Mesenchymal stem cell (in vitro differentiated cells and primary cell): ENCODE data around the gene GUCY1A1.

Source experiments
- DNase-seq: peaks from one replicate; pipeline ENCODE4 v3.0.0-alpha.2; 2013
- H2AFZ ChIP-seq: one replicate; pipeline ENCODE4 v1.6.1; 2013; ENCODE audit warnings: low read depth, mild to moderate bottlenecking, control low read depth, inconsistent platforms, low read length, moderate library complexity
- H2AK5ac ChIP-seq: 2 replicates; pipeline ENCODE4 v1.6.1; 2013; ENCODE audit warnings: low read length, moderate library complexity, mild to moderate bottlenecking, inconsistent platforms; ENCODE audit not compliant: severe bottlenecking
- H2BK120ac ChIP-seq: one replicate; pipeline ENCODE4 v1.6.1; 2013; ENCODE audit warnings: low read depth, mild to moderate bottlenecking, inconsistent platforms, low read length, moderate library complexity
- H2BK12ac ChIP-seq, 2 experiments: one replicate each; pipeline ENCODE4 v1.6.1; 2013; ENCODE audit warnings: inconsistent platforms in 2 of 2, low read length in 2 of 2, mild to moderate bottlenecking in 2 of 2, moderate library complexity in 2 of 2, control low read depth in 1 of 2
- H2BK15ac ChIP-seq: one replicate; pipeline ENCODE4 v1.6.1; 2013; ENCODE audit warnings: mild to moderate bottlenecking, low read depth, inconsistent platforms; ENCODE audit not compliant: poor library complexity, severe bottlenecking
- H2BK5ac ChIP-seq: 2 replicates; pipeline ENCODE4 v1.6.1; 2013; ENCODE audit warnings: low read depth, mild to moderate bottlenecking, low read length, control low read depth, inconsistent platforms; ENCODE audit not compliant: poor library complexity, severe bottlenecking
- H3K14ac ChIP-seq, 2 experiments: one replicate each; pipeline ENCODE4 v1.6.1; 2013; ENCODE audit warnings: inconsistent platforms in 2 of 2, low read length in 2 of 2, control low read depth in 1 of 2, mild to moderate bottlenecking in 1 of 2, moderate library complexity in 1 of 2
- H3K18ac ChIP-seq, 2 experiments: one replicate each; pipeline ENCODE4 v1.6.1; 2013; ENCODE audit warnings: inconsistent platforms in 2 of 2, low read length in 2 of 2, control low read depth in 1 of 2, low read depth in 1 of 2, mild to moderate bottlenecking in 1 of 2
- H3K23ac ChIP-seq, 2 experiments: one replicate each; pipeline ENCODE4 v1.6.1; 2013; ENCODE audit warnings: inconsistent platforms in 2 of 2, low read length in 2 of 2, mild to moderate bottlenecking in 2 of 2, moderate library complexity in 2 of 2, control low read depth in 1 of 2
- H3K27ac ChIP-seq: 2 replicates; pipeline ENCODE4 v1.5.1; 2013; ENCODE audit warnings: mild to moderate bottlenecking, moderate library complexity, low read length, control low read depth, inconsistent platforms; ENCODE audit not compliant: poor library complexity, severe bottlenecking
- H3K27me3 ChIP-seq, 2 experiments: 2 replicates each; pipeline versions ENCODE4 v1.6.1 to v1.7.0; 2013; ENCODE audit warnings: low read length in 2 of 2, mild to moderate bottlenecking in 2 of 2, moderate library complexity in 2 of 2, control low read depth in 1 of 2, inconsistent platforms in 1 of 2; ENCODE audit not compliant: control insufficient read depth in 1 of 2, insufficient read depth in 1 of 2
- H3K36me3 ChIP-seq, 2 experiments: 2 replicates each; pipeline versions ENCODE4 v1.6.1 to v1.7.0; 2013; ENCODE audit warnings: low read length in 2 of 2, control low read depth in 1 of 2, inconsistent platforms in 1 of 2, low read depth in 1 of 2, mild to moderate bottlenecking in 1 of 2; ENCODE audit not compliant: insufficient read depth in 2 of 2, control insufficient read depth in 1 of 2
- H3K4ac ChIP-seq, 2 experiments: one replicate each; pipeline ENCODE4 v1.6.1; 2013; ENCODE audit warnings: inconsistent platforms in 2 of 2, low read length in 2 of 2, mild to moderate bottlenecking in 2 of 2, moderate library complexity in 2 of 2, control low read depth in 1 of 2, low read depth in 1 of 2
- H3K4me1 ChIP-seq: 2 replicates; pipeline ENCODE4 v1.6.1; 2013; ENCODE audit warnings: low read depth, low read length, control low read depth; ENCODE audit not compliant: control insufficient read depth, insufficient read depth
- H3K4me2 ChIP-seq: 2 replicates; pipeline ENCODE4 v1.6.1; 2013; ENCODE audit warnings: low read length, mild to moderate bottlenecking, inconsistent platforms; ENCODE audit not compliant: poor library complexity, severe bottlenecking
- H3K4me3 ChIP-seq, 2 experiments: 2 replicates each; pipeline versions ENCODE4 v1.5.1 to v1.7.0; 2013; ENCODE audit warnings: low read length in 2 of 2, mild to moderate bottlenecking in 2 of 2, control low read depth in 1 of 2, low read depth in 1 of 2; ENCODE audit not compliant: insufficient read depth in 1 of 2
- H3K79me1 ChIP-seq: replicated peaks from 2 replicates; pipeline ENCODE4 v1.6.1; 2013; ENCODE audit warnings: mild to moderate bottlenecking, control low read depth, low read length, inconsistent platforms; ENCODE audit not compliant: poor library complexity, severe bottlenecking
- H3K9ac ChIP-seq: 2 replicates; pipeline ENCODE4 v1.7.0; 2013; ENCODE audit warnings: mild to moderate bottlenecking, low read length, moderate library complexity
- H3K9me3 ChIP-seq: 2 replicates; pipeline ENCODE4 v1.7.0; 2013; ENCODE audit warnings: mild to moderate bottlenecking, low read length; ENCODE audit not compliant: control insufficient read depth
- H4K8ac ChIP-seq: one replicate; pipeline ENCODE4 v1.6.1; 2013; ENCODE audit warnings: inconsistent platforms, mild to moderate bottlenecking, low read length, moderate library complexity
- H4K91ac ChIP-seq: one replicate; pipeline ENCODE4 v1.6.1; 2013; ENCODE audit warnings: mild to moderate bottlenecking, low read length, inconsistent platforms
- WGBS: methylation state at CpG from one replicate; pipeline ENCODE4 v1.1.7; 2013; ENCODE audit warnings: mixed read lengths; 5-methylcytosine and 5-hydroxymethylcytosine counted together

Gene GUCY1A1

GRCh38 chr4:155708782-155709181 lies 42.1 kb downstream of the GUCY1A1 start:
- Histone ChIP-seq H3K9me3 (no peaks in the 10 kb centered on the region), H3K23ac (no peak overlapping the region), H2BK15ac (no peak overlapping the region), H3K4me2 (no peak overlapping the region), H2AFZ (no peak overlapping the region), H3K79me1 (no peaks in the 10 kb centered on the region), H3K14ac (no peak overlapping the region), H4K8ac (no peak overlapping the region), H2BK12ac (no peak overlapping the region), H3K36me3 (peaks cover 0 to 7% of the 10 kb centered on the region in 2 experiments), H3K18ac (no peak overlapping the region), H2AK5ac (no peak overlapping the region), H2BK5ac (no peak overlapping the region), H4K91ac (no peak overlapping the region), H3K27ac (no peak overlapping the region), H3K27me3 (no peaks in the 10 kb centered on the region), H3K4ac (no peak overlapping the region), H3K9ac (no peak overlapping the region), H2BK120ac (no peak overlapping the region), H3K4me1 (peaks cover 8% of the 10 kb centered on the region), H3K4me3 (no peak overlapping the region)
- no peak for DNase-seq
- WGBS: no CpG with 5 or more reads among the region's 1 CpG

- no peak overlapping the region for H3K4ac ChIP-seq
- no peak overlapping the region for H2AK5ac ChIP-seq
- no peak overlapping the region for H3K14ac ChIP-seq
- H3K27me3 ChIP-seq: no peaks in the 10 kb centered on the region
- H2AFZ ChIP-seq: no peak overlapping the region
- no peak overlapping the region for H4K91ac ChIP-seq
- DNase-seq: no peak
- H3K18ac ChIP-seq: no peak overlapping the region
- H3K23ac ChIP-seq: no peak overlapping the region
- no peak overlapping the region for H2BK12ac ChIP-seq
- H3K4me1 ChIP-seq: peaks cover 5% of the 10 kb centered on the region
- no peak overlapping the region for H3K4me2 ChIP-seq
- 100% methylated on average over 4 of the region's 4 CpGs for WGBS
- H2BK15ac ChIP-seq: no peak overlapping the region
- H3K27ac ChIP-seq: no peak overlapping the region
- no peak overlapping the region for H2BK5ac ChIP-seq
- H3K4me3 ChIP-seq: no peak overlapping the region
- H3K79me1 ChIP-seq: no peaks in the 10 kb centered on the region
- H3K9me3 ChIP-seq: no peaks in the 10 kb centered on the region
- no peak overlapping the region for H4K8ac ChIP-seq
- peaks cover 0 to 7% of the 10 kb centered on the region in 2 experiments for H3K36me3 ChIP-seq
- H2BK120ac ChIP-seq: no peak overlapping the region
- no peak overlapping the region for H3K9ac ChIP-seq
Measured at GRCh38 chr4:155709918-155710317, 43.3 kb downstream of the GUCY1A1 start.

- no peak overlapping the region for H3K14ac ChIP-seq
- H3K4me3 ChIP-seq: no peak overlapping the region
- no CpG with 5 or more reads among the region's 1 CpG for WGBS
- no peak overlapping the region for H2AFZ ChIP-seq
- no peak overlapping the region for H2BK12ac ChIP-seq
- H3K18ac ChIP-seq: no peak overlapping the region
- no peak overlapping the region for H4K8ac ChIP-seq
- no peaks in the 10 kb centered on the region for H3K27me3 ChIP-seq
- no peak overlapping the region for H4K91ac ChIP-seq
- peaks cover 0 to 7% of the 10 kb centered on the region in 2 experiments for H3K36me3 ChIP-seq
- no peak overlapping the region for H3K4me2 ChIP-seq
- H2AK5ac ChIP-seq: no peak overlapping the region
- H3K9ac ChIP-seq: no peak overlapping the region
- no peak overlapping the region for H3K27ac ChIP-seq
- DNase-seq: no peak
- H2BK5ac ChIP-seq: no peak overlapping the region
- no peaks in the 10 kb centered on the region for H3K4me1 ChIP-seq
- H3K9me3 ChIP-seq: peaks cover 2% of the 10 kb centered on the region
- no peak overlapping the region for H3K23ac ChIP-seq
- H2BK120ac ChIP-seq: no peak overlapping the region
- H3K79me1 ChIP-seq: no peaks in the 10 kb centered on the region
- H3K4ac ChIP-seq: no peak overlapping the region
- no peak overlapping the region for H2BK15ac ChIP-seq
Measured at GRCh38 chr4:155711556-155711955, 44.9 kb downstream of the GUCY1A1 start.

GRCh38 chr4:155712846-155713245 lies 46.2 kb downstream of the GUCY1A1 start:
- Histone ChIP-seq H2BK120ac (no peak overlapping the region), H3K9me3 (peaks cover 2% of the 10 kb centered on the region), H3K4me3 (no peak overlapping the region), H3K9ac (no peak overlapping the region), H3K36me3 (peaks cover 0 to 7% of the 10 kb centered on the region in 2 experiments), H3K79me1 (no peaks in the 10 kb centered on the region), H3K23ac (no peak overlapping the region), H2BK12ac (no peak overlapping the region), H2BK5ac (no peak overlapping the region), H3K18ac (no peak overlapping the region), H3K4ac (no peak overlapping the region), H2AFZ (no peak overlapping the region), H3K27ac (no peak overlapping the region), H3K27me3 (no peaks in the 10 kb centered on the region), H2BK15ac (no peak overlapping the region), H3K4me2 (no peak overlapping the region), H3K14ac (no peak overlapping the region), H4K91ac (no peak overlapping the region), H3K4me1 (no peaks in the 10 kb centered on the region), H2AK5ac (no peak overlapping the region), H4K8ac (no peak overlapping the region)
- DNase-seq: no peak
- WGBS: no CpG with 5 or more reads among the region's 3 CpGs
